Transverse colon (tissue), 4 donors: ENCODE results near the gene CMTR1.

ENCODE experiments used
- POLR2AphosphoS5 ChIP-seq, 3 donors: sonication (generic); formaldehyde crosslinking; IDR thresholded peaks; one replicate each; pipeline ENCODE4 v1.6.1; 2016; ENCODE audit warnings: antibody characterized with exemption in 3 of 3
- TF ChIP-seq, protein P1 (sequence below), 5 experiments: fragments of 200-600 bp in 3 of 5; fragments of 450-650 bp in 2 of 5; sonication (generic) in 3 of 5; IDR thresholded peaks; 1 replicate in 2 of 5; 2 replicates in 3 of 5; pipeline ENCODE4 v1.5.1; 2016 to 2017; ENCODE audit warnings: antibody characterized with exemption in 5 of 5, inconsistent platforms in 3 of 5, mild to moderate bottlenecking in 2 of 5, moderate library complexity in 1 of 5

DNA sequence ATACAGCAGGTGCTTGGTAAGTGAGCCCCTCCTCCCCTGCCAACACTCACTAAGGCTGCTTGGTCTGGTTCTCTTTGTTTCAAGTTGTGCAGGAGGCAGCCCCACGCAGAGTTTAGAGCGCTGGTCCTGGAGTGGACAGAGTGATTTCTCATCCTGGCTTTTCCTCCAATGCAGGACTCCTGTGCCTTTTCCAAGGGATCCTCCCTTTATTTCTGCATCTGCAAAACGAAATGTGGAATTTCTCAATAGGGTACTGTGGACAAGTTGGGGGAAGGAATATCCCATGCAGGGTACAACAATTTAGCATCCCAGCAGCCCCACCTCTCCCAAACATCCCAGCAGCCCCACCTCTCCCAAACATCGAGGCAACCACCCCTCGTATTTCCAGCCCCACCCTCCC is 97.3 kb downstream of the CMTR1 start:
- TF ChIP-seq, protein P1, sequence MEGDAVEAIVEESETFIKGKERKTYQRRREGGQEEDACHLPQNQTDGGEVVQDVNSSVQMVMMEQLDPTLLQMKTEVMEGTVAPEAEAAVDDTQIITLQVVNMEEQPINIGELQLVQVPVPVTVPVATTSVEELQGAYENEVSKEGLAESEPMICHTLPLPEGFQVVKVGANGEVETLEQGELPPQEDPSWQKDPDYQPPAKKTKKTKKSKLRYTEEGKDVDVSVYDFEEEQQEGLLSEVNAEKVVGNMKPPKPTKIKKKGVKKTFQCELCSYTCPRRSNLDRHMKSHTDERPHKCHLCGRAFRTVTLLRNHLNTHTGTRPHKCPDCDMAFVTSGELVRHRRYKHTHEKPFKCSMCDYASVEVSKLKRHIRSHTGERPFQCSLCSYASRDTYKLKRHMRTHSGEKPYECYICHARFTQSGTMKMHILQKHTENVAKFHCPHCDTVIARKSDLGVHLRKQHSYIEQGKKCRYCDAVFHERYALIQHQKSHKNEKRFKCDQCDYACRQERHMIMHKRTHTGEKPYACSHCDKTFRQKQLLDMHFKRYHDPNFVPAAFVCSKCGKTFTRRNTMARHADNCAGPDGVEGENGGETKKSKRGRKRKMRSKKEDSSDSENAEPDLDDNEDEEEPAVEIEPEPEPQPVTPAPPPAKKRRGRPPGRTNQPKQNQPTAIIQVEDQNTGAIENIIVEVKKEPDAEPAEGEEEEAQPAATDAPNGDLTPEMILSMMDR (IDR thresholded peaks at IDR 0.05): no peak
- TF ChIP-seq POLR2AphosphoS5 (IDR thresholded peaks at IDR 0.05): no peak
